Gastroesophageal sphincter (tissue), 4 donors: ENCODE results near the gene SLC6A16. TPM values are rescaled to one million over a fixed set of nuclear protein-coding genes. Genes with fewer than 3 reads are reported as not detected.

Source experiments
- ATAC-seq: fragments of 150-250 bp; one replicate; pipeline ENCODE4 v1.9.1; 2016; ENCODE audit warnings: mild to moderate bottlenecking, moderate library complexity
- H3K27ac ChIP-seq, 4 donors: fragments of 200-600 bp; sonication (generic) in 3 of 4; 1 replicate in 3 of 4; 2 replicates in 1 of 4; pipeline ENCODE4 v1.5.1; 2016 to 2019
- H3K27me3 ChIP-seq: fragments of 200-600 bp; sonication (generic); one replicate; pipeline ENCODE4 v1.5.1; 2019
- H3K36me3 ChIP-seq, 2 donors: fragments of 200-600 bp; sonication (generic); one replicate each; pipeline ENCODE4 v1.5.1; 2019; ENCODE audit warnings: control low read depth in 1 of 2
- H3K4me1 ChIP-seq, 3 donors: fragments of 200-600 bp; sonication (generic); 1 replicate in 2 of 3; 2 replicates in 1 of 3; pipeline ENCODE4 v1.5.1; 2016 to 2019; ENCODE audit warnings: control low read depth in 2 of 3
- H3K4me3 ChIP-seq, 2 donors: fragments of 200-600 bp; sonication (generic); one replicate each; pipeline ENCODE4 v1.5.1; 2019; ENCODE audit warnings: mild to moderate bottlenecking in 1 of 2, moderate library complexity in 1 of 2
- H3K9me3 ChIP-seq, 3 donors: fragments of 200-600 bp; sonication (generic); one replicate each; pipeline ENCODE4 v1.5.1; 2017 to 2019; ENCODE audit warnings: control low read depth in 2 of 3
- CTCF ChIP-seq, 4 experiments: fragments of 200-600 bp in 2 of 4; fragments of 450-650 bp in 2 of 4; sonication (generic) in 1 of 4; IDR thresholded peaks; one replicate each; pipeline ENCODE4 v1.5.1; 2017 to 2019; ENCODE audit warnings: antibody characterized with exemption in 4 of 4, mild to moderate bottlenecking in 2 of 4, moderate library complexity in 2 of 4
- EP300 ChIP-seq: sonication (generic); formaldehyde crosslinking; IDR thresholded peaks from one replicate; pipeline ENCODE4 v1.6.1; 2017; ENCODE audit warnings: antibody characterized with exemption, mild to moderate bottlenecking
- POLR2A ChIP-seq, 2 donors: fragments of 450-650 bp; IDR thresholded peaks; one replicate each; pipeline ENCODE4 v1.6.1; 2017; ENCODE audit warnings: antibody characterized with exemption in 2 of 2, mild to moderate bottlenecking in 2 of 2, moderate library complexity in 1 of 2
- POLR2AphosphoS5 ChIP-seq: sonication (generic); formaldehyde crosslinking; IDR thresholded peaks from one replicate; pipeline ENCODE4 v1.6.1; 2017; ENCODE audit warnings: antibody characterized with exemption
- whole genome bisulfite sequencing, 2 donors: methylation state at CpG; one replicate each; pipeline ENCODE4 v1.1.5; 2018; ENCODE audit warnings: low coverage in 1 of 2; 5-methylcytosine and 5-hydroxymethylcytosine counted together
- total RNA-seq, 4 donors: library from RNA; depleted of rRNA; stranded (reverse); fragments of >200 nt; gene quantifications; one replicate each; pipeline ENCODE4 v1.1.0, GENCODE V29; 2016

Gene SLC6A16
- total RNA-seq, 4 donors from 2014 or later = 1.9 to 3.7 (median 2.5) TPM

DNA sequence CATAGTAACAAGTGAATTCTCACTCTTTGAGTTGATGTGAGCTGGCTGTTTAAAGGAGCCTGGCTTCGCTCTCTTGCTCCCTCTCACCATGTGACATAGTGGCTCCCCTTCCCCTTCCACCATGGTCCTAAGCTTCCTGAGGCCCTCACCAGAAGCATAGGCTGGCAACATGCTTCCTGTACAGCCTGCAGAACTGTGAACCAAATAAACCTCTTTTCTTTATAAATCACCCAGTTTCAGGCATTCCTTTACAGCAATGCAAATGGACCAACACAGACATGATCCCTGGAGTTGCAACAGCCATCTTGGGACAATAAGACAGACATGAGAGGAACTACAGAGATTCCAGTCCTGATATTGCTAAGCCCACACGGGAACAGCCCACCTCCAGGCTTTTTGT, 24.6 kb upstream of the SLC6A16 start:
- H3K9me3 ChIP-seq = no peaks in the 10 kb centered on the region
- no peak overlapping the region for H3K4me3 ChIP-seq
- 90 to 93% methylated on average over 2 of the region's 2 CpGs for WGBS, 2 donors
- no peaks in the 10 kb centered on the region for H3K27me3 ChIP-seq
- no peaks in the 10 kb centered on the region for H3K4me1 ChIP-seq
- TF ChIP-seq EP300 = no peak
- H3K27ac ChIP-seq = no peak overlapping the region
- no peak for ATAC-seq
- H3K36me3 ChIP-seq = peaks cover 0 to 100% of the 10 kb centered on the region in 2 donors

DNA sequence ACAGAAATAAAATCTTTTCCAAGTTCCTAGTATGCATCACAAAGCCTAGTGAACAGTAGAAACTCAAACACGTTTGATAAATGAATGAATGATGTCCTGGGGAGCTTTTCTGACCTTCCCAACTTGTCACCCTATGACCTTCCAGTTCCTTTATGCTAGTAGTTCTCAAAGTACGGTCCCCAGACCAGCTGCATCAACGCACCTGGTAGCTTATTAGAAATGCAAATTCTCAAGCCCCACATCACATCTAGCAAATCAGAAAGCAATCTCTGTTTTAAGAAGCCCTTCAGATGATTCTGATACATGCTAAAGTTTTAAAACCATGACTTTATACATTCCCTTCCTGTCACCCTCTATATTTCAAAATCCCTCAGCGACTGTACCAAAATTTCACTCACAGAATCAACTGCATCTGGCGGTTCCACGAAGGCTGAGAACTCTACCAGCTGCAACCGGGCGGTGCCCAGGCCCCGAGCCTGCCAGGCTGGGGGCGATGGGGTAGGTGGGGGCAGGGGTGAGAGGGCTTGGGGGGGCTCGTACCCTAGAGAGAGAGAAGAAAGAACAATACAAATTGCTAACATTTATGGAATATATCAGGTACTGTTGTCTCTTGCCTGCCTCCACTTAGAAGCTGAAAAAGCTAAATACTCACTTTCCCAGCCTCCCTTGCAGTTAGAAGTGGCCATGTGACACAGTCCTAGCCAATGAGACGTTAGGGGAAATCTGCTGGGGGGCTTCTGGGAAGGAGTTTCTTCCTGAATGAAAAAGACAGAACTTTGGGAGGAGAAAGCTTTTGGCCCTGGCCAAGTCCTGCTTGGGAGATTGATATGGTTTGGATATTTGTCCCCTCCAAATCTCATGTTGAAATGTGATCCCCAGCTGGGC, 23.6 kb upstream of the SLC6A16 start:
- H3K4me1 ChIP-seq = no peaks in the 10 kb centered on the region
- H3K36me3 ChIP-seq = peaks cover 0 to 100% of the 10 kb centered on the region in 2 donors
- ATAC-seq = no peak
- H3K27me3 ChIP-seq = no peaks in the 10 kb centered on the region
- no peaks in the 10 kb centered on the region for H3K9me3 ChIP-seq
- no peak overlapping the region for H3K4me3 ChIP-seq
- 84 to 94% methylated on average over 5 to 10 of the region's 12 CpGs for WGBS, 2 donors
- H3K27ac ChIP-seq = no peak overlapping the region
- TF ChIP-seq POLR2A (IDR thresholded peaks at IDR 0.05) (no peak), POLR2AphosphoS5 (no peak), CTCF (IDR thresholded peaks at IDR 0.05) (no peak), EP300 (no peak)

- Histone ChIP-seq H3K36me3 (peaks cover 0 to 100% of the 10 kb centered on the region in 2 donors), H3K27ac (no peak overlapping the region), H3K27me3 (no peaks in the 10 kb centered on the region), H3K4me3 (no peak overlapping the region), H3K9me3 (no peaks in the 10 kb centered on the region), H3K4me1 (no peaks in the 10 kb centered on the region)
- peak in 3 of 4 experiments; percentile 20 to 28 (median 26) for TF ChIP-seq CTCF (IDR thresholded peaks at IDR 0.05)
- TF ChIP-seq POLR2AphosphoS5 = no peak
- no peak for TF ChIP-seq EP300
- peak; percentile 76 for ATAC-seq
- WGBS, 2 donors = 83% methylated on average over 1 of the region's 3 CpGs; no CpG with 5 or more reads in 1 of the 2 donors
These were observed 22.8 kb upstream of the SLC6A16 start for GRCh38 chr19:49347835-49348234.

GRCh38 chr19:49347191-49347590, 22.2 kb upstream of the SLC6A16 start:
- H3K4me1 ChIP-seq = no peaks in the 10 kb centered on the region
- H3K4me3 ChIP-seq = no peak overlapping the region
- no peak overlapping the region for H3K27ac ChIP-seq
- ATAC-seq = no peak
- H3K27me3 ChIP-seq = no peaks in the 10 kb centered on the region
- H3K9me3 ChIP-seq = no peaks in the 10 kb centered on the region
- WGBS, 2 donors = 100% methylated on average over 1 of the region's 15 CpGs; no CpG with 5 or more reads in 1 of the 2 donors
- H3K36me3 ChIP-seq = peaks cover 0 to 100% of the 10 kb centered on the region in 2 donors
- TF ChIP-seq POLR2AphosphoS5 (no peak), EP300 (no peak), CTCF (IDR thresholded peaks at IDR 0.05) (no peak), POLR2A (IDR thresholded peaks at IDR 0.05) (no peak)

DNA sequence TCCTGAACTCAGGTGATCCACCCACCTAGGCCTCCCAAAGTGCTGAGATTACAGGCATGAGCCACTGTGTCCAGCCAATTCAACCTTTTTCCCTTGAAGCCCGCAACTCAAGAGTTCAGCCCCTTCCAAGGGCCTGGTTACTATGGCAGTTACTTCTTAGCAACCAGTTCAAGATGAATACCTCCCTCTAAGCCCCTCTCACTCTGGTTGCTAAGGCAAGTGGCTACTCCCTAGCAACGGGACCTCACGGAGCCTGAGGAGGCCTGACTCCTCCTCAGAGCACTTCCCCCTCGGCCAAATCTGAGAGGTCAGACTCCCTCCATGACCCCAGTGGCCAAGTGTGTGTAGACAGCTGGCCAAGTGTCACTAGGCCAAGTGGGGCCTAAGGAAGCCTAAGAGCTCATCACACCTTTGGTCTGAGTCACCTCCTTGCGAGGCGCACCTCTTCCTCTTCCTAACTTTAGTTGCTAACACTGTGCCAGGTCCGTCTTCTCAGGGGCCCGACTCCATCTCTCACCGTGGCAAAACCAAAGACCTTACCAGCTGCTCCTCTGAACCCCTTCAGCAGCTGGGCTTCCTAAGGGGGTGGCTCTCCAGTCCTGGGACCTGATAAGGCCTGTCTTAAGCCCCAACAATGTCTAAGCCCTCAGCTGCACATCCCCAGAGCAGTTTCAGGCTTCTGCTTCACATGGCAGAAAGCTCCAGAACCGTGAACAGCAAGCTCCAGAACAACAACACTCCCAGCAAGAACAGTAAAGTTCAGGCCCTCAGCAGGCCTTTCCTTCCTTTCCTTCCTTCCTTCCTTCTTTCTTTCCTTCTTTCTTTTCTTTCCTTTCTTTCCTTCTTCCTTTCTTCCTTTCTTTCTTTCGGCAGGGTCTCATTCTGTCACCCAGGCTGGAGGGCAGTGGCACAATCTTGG, 19.8 kb upstream of the SLC6A16 start:
- Histone ChIP-seq H3K4me1 (peaks cover 0 to 16% (median 6%) of the 10 kb centered on the region in 3 donors), H3K4me3 (no peak overlapping the region), H3K9me3 (no peaks in the 10 kb centered on the region), H3K36me3 (peaks cover 0 to 91% of the 10 kb centered on the region in 2 donors), H3K27ac (no peak overlapping the region), H3K27me3 (no peaks in the 10 kb centered on the region)
- WGBS, 2 donors = 82 to 91% methylated on average over 3 to 4 of the region's 11 CpGs
- no peak for TF ChIP-seq POLR2A (IDR thresholded peaks at IDR 0.05)
- ATAC-seq = no peak
